Ammon's horn (tissue), 1 donor: ENCODE measurements around the gene GRAMD1A.
"Not testable (repeated sequence)": the region's sequence is repeated elsewhere in the genome, so short reads cannot be mapped to it uniquely, and the experiment has no call there.

Experiments used
- DNase-seq: peaks from one replicate; pipeline ENCODE4 v3.0.0-alpha.2; 2016; ENCODE audit warnings: low spot score

GRAMD1A gene

DNA sequence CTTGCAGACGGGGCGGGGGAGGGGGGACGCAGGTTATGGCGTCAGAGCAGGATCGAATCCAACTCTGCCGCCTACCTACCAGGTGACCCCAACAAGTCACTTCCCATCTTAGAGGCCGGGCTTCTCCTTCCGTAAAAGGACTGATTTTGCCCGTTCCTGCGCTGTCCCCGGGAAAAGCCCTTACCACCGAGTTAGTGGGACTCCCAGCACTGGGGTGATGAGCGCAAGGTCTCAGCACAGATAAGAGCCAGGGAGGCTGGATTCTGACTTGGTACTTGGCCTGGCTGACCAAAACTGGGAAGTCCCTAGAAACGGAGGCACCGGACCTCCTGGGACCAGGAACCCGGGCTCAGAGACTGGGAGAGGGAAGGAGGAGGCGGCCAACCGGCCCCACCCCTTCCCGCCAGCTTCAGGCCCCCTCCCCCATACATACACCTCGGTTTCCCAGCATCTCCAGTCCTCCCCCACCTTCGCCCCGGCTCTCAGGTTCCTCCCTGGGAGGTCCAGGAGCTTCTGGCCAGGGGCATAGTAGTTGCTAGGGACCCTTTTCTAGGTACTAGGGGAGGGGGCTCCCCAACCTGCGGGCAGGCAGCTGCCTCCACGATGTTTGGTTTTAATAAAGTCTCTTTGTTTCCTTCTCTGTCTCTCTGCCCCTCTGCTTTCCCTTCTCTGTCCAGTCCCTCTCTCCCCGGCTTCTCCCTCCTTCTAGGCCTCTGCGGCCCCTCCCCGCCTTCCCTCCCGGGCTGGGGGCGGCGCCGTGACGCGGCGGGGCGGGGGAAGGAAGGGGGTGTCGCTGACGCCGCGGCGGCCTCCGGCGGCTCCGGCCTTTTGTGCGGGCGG, at the start of gene GRAMD1A:
GRAMD1A (plus strand) TSS at position 826 of the 840 bp plus-strand sequence. CDS start 156 bp downstream, outside the sequence.
- peak; percentile 90 for DNase-seq

DNA sequence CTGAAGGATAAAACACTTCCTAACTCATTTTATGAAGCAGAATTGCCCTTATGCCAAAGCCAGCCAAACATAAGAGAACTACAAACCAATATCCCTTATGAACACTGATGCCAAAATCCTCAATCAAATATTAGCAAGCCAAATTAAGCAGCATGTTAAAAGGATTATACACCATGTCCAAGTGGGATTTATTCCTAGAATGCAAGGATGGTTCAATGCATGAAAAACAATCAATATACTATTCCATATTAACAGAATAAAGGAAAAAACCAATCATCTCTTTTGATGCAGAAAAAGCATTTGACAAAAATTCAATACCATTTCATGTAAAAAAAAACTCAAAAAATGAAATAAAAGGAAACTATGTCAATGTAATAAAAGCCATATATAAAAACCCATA, 47.0 kb upstream of the GRAMD1A start:
- no peak for DNase-seq

DNA sequence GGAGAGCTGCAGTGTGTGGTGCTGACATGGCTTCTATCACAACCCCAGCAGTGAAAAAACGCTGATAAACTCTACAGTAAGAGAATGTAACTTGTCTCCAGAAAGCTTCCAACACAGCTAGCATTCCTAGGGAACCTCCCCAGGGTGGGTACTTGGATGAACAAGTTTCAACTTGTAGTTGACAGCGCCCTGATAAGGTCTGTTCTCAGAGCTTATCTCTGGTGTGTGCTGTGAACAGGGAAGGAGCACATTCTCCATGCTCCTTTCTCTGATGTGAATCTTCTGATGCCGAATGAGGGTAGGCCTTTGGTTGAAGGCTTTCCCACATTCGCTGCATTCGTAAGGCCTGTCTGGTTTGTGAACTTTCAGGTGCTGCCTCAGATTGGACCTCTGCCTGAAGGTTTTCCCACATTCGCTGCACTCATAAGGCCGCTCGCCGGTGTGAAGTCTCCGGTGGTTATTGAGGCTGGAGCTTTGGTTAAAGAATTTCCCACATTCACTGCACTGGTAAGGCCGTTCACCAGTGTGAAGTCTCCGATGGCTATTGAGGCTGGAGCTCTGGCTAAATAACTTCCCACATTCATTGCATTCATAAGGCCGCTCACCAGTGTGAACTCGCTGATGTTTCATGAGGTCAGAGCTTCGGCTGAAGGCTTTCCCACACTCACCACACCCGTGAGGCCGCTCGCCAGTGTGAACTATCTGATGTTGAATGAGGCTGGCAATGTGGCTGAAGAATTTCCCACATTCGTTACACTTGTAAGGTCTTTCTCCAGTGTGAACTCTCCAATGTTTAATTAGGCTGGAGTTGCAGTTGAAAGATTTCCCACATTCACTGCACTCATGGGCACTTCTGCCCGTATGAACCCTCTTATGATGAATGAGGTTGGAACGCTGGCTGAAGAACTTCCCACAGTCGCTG, 42.0 kb upstream of the GRAMD1A start:
- DNase-seq, result no peak

DNA sequence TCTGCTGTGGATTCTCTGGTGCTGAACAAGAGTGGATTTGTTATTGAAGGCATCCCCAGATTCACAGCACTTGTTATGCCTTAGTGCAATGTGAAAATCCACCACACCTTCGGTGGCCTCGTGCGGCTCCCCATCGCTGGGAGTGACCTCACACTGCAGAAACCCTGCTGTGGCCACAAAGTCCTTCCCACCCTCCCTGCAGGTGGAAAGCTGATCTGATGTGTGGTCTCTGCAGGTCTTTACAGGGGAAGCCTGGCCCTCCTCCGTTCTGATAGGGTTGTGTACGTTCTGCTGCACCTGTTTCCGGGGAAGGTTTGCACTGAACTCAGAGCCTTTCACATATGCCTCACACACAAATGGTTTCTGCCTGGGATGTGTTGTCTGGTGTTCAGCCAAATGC, 41.1 kb upstream of the GRAMD1A start:
- no peak for DNase-seq

DNA sequence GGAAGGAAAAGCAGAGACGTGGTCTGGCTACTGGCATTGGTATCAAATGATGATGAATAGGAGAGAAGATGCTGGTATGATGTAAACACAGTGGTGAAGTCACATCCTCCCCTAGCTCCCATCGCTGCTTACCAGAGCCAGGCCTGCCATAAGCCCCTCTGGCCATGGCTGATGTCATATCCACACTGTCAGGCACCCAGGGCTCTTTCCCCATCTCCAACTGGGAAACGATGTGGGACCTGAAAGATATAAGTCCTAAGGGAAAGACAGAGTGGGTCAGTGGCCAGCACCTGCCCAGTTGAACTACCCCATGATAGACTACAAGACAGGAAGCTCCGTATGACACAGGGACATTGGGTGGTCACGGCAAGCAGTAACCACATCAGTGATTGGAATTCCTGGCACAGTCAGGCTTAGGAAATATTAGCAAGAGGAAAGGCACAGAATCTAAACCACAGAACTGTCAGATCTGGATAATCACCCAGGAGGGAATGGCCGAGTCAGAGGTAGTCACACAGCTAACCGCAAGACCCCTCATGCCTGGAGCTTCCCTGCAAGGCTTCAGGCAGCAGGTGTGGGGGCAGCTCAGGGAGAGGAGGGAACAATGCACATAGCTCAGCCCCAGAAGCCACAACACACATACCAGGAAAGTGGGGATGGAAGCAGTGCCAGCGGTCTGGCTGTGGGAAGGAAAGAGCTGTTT, 39.9 kb upstream of the GRAMD1A start:
- DNase-seq, result no peak

DNA sequence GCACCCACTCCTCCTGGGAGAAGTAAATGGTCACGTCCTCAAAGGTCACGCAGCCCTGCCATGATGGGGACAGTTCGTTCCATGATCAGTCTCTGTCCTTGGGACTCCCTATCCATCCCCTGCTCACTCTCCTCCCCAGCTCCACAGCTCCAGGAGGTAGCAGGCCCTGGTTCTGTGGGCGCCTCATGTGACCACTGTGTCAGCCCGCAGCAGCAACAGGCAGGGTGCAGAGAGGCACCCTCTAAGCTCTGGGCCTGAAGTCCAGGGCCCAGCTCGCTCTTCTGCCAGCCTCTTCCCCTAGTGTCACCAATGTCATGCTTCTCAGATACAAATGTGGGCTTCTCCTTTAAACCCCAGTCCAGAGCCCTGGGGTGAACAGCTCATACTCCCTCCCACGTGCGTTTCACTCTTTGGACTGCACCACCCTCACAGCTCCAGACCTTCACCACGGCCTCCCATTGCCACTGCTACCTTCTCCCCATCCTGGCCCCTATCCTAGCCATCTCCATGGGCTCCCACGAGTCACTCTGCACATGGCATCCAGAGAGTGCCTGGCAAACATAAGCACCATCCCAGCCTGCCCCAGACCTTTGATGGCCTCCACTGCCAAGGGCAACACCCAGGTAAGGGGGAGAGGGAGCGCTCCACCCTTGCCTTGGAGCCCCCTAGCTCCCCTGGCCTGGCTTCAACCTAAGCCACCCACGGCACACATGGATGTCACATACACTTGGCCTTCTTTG, 39.0 kb upstream of the GRAMD1A start:
- no peak for DNase-seq

DNA sequence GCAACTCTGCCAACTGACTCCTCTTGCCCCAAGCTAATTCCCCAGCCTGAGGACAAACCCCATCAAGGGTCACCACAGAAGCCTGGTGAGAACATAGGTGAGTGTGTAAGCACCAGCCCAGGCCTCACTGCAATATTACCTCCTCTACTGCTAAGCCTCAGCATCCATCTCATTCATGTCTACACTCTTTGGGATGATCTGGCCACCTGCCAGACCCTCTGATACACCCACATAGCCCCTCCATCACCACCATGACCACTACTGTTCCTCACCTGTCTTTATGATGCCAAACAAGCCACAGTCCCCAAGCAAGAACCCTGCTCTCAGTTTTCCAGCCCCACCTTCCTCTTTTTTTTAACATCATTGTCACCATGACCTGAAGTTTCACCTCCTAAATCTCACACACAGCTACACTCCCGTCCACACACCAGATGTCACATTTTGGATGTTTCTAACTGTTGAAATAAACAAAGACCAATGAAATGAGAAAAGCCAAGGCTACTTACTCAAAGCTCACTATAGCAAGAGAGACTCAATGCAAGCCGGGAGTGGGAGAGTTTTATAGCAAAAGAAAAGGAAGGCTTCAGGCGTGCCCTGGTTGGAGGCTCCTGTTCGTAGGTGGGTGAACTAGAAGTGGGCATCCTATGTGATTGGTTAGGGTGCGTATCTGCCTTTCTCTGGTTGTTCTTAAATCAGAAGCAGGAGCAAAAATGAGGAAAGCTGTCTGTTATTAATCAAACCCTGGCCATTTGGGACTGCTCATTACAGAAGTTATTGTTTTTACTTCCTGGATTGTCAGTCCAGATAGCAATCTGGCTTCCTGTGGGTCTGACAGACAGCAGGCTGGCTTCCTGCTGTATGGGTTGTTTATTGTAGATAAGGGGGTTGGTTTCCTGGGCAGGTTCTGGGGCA, 38.1 kb upstream of the GRAMD1A start:
- DNase-seq, result no peak

GRCh38 chr19:34962687-34963572, 37.2 kb upstream of the GRAMD1A start:
- no peak for DNase-seq

GRCh38 chr19:34963573-34964406, 36.3 kb upstream of the GRAMD1A start, which contains the start of gene ZNF792:
Gene ZNF792 (minus strand): TSS chr19:34964229. CDS start chr19:34963662, 567 bp downstream.
- peak; percentile 52 for DNase-seq

DNA sequence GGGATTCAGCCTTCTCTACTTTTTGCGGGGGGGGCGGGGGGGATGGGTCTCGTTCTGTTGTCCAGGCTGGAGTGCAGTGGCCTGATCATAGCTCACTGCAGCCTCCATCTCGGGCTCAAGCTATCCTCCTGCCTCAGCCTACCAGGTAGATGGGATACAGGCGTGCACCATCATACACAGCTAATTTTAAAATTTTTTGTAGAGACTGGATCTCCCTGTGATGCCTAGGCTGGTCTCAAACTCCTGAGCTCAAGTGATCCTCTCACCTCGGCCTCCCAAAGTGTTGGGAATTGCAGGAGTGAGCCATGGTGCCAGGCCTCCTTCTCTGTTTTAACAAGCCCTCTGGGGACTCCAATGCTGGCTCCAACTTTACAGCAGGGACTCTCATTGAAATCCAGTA, 35.5 kb upstream of the GRAMD1A start:
- no peak for DNase-seq

GRCh38 chr19:34965505-34965904, 34.6 kb upstream of the GRAMD1A start:
- DNase-seq, result not testable (repeated sequence)

- no peak for DNase-seq
Measured at GRCh38 chr19:34967551-34967950, 32.6 kb upstream of the GRAMD1A start.

DNA sequence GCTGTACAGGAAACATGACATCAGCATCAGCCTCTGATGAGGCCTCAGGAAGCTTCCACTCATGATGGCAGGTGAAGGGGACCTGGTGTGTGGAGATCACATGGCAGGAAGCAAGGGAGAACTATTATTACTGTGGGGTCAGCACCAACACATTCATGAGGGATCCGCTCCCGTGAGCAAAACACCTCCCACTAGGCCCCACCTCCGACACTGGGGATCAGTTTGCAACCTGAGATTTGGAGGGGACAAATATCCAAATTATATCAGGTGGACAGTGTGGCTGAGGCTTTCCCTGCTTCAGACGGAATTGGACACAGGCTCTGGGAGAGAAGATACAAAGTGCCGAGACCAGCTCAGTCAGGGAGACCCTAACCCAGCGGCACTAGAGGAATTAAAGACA, 30.4 kb upstream of the GRAMD1A start:
- no peak for DNase-seq

- not testable (repeated sequence) for DNase-seq
Measured at GRCh38 chr19:34970185-34970780, 29.8 kb upstream of the GRAMD1A start.

- DNase-seq, result no peak
Measured at GRCh38 chr19:34972163-34972705, 27.9 kb upstream of the GRAMD1A start.

- DNase-seq, result no peak
Measured at GRCh38 chr19:34974646-34975045, 25.5 kb upstream of the GRAMD1A start.

GRCh38 chr19:34975056-34975455, 25.1 kb upstream of the GRAMD1A start:
- DNase-seq, result no peak

GRCh38 chr19:34976611-34977010, 23.5 kb upstream of the GRAMD1A start:
- DNase-seq, result no peak
